H9 (cell line): ENCODE data around the gene ZNF664. TPM values are rescaled to one million over a fixed set of nuclear protein-coding genes. Genes with fewer than 3 reads are reported as not detected.
A peak's percentile ranks its signal among the peaks of the same experiment; 100 is the strongest.

Experiments
- DNase-seq: peaks from one replicate; pipeline ENCODE4 v3.0.0-alpha.2; 2017
- H2AFZ ChIP-seq: one replicate; pipeline ENCODE4 v1.6.1; 2013; ENCODE audit warnings: mild to moderate bottlenecking, low read length, control low read depth, moderate library complexity
- H2AK5ac ChIP-seq: 2 replicates; pipeline ENCODE4 v1.6.1; 2013; ENCODE audit warnings: low read length, control low read depth, mixed read lengths; ENCODE audit not compliant: insufficient read length
- H2BK120ac ChIP-seq: one replicate; pipeline ENCODE4 v1.6.1; 2013; ENCODE audit warnings: low read depth, mild to moderate bottlenecking, low read length, control low read depth, inconsistent platforms; ENCODE audit not compliant: poor library complexity, severe bottlenecking
- H2BK12ac ChIP-seq: 2 replicates; pipeline ENCODE4 v1.6.1; 2013; ENCODE audit warnings: low read length, control low read depth, mixed read lengths, low read depth; ENCODE audit not compliant: insufficient read length
- H2BK15ac ChIP-seq: 2 replicates; pipeline ENCODE4 v1.6.1; 2013; ENCODE audit warnings: low read depth, low read length, control low read depth
- H2BK20ac ChIP-seq: one replicate; pipeline ENCODE4 v1.6.1; 2013; ENCODE audit warnings: low read depth, mild to moderate bottlenecking, low read length, control low read depth, inconsistent platforms; ENCODE audit not compliant: poor library complexity, severe bottlenecking
- H2BK5ac ChIP-seq: 2 replicates; pipeline ENCODE4 v1.6.1; 2013; ENCODE audit warnings: low read length, control low read depth, mixed read lengths; ENCODE audit not compliant: insufficient read length
- H3K14ac ChIP-seq: 2 replicates; pipeline ENCODE4 v1.6.1; 2013; ENCODE audit warnings: low read length, control low read depth; ENCODE audit not compliant: insufficient read depth
- H3K18ac ChIP-seq: 2 replicates; pipeline ENCODE4 v1.6.1; 2013; ENCODE audit warnings: low read depth, mild to moderate bottlenecking, mixed read lengths, low read length, control low read depth; ENCODE audit not compliant: insufficient read length
- H3K23ac ChIP-seq: 2 replicates; pipeline ENCODE4 v1.6.1; 2013; ENCODE audit warnings: low read length, control low read depth, mixed read lengths, low read depth; ENCODE audit not compliant: insufficient read length
- H3K23me2 ChIP-seq: 2 replicates; pipeline ENCODE4 v1.6.1; 2013; ENCODE audit warnings: low read depth, mild to moderate bottlenecking, mixed read lengths, low read length, control low read depth; ENCODE audit not compliant: insufficient read length, poor library complexity, severe bottlenecking
- H3K27ac ChIP-seq: 2 replicates; pipeline ENCODE4 v1.5.1; 2013; ENCODE audit warnings: low read length, control low read depth, mixed read lengths, low read depth; ENCODE audit not compliant: insufficient read length
- H3K27me3 ChIP-seq: 2 replicates; pipeline ENCODE4 v1.6.1; 2013; ENCODE audit warnings: low read length, control low read depth, inconsistent platforms; ENCODE audit not compliant: insufficient read depth
- H3K4ac ChIP-seq: 2 replicates; pipeline ENCODE4 v1.6.1; 2013; ENCODE audit warnings: low read depth, mild to moderate bottlenecking, control low read depth, inconsistent platforms, low read length, moderate library complexity
- H3K4me1 ChIP-seq: 2 replicates; pipeline ENCODE4 v1.6.1; 2013; ENCODE audit warnings: low read length, control low read depth, inconsistent platforms; ENCODE audit not compliant: insufficient read depth
- H3K4me2 ChIP-seq: 2 replicates; pipeline ENCODE4 v1.6.1; 2013; ENCODE audit warnings: low read length, control low read depth, mixed read lengths; ENCODE audit not compliant: insufficient read length, insufficient read depth
- H3K56ac ChIP-seq: 2 replicates; pipeline ENCODE4 v1.6.1; 2013; ENCODE audit warnings: low read depth, mild to moderate bottlenecking, mixed read lengths, low read length, control low read depth; ENCODE audit not compliant: insufficient read length
- H3K79me1 ChIP-seq: 2 replicates; pipeline ENCODE4 v1.6.1; 2013; ENCODE audit warnings: low read depth, mild to moderate bottlenecking, moderate library complexity, low read length, control low read depth, inconsistent platforms; ENCODE audit not compliant: insufficient read depth, poor library complexity, severe bottlenecking
- H3K79me2 ChIP-seq: 2 replicates; pipeline ENCODE4 v1.6.1; 2013; ENCODE audit warnings: low read length, control low read depth, inconsistent platforms; ENCODE audit not compliant: insufficient read depth
- H3K9ac ChIP-seq: 2 replicates; pipeline ENCODE4 v1.6.1; 2013; ENCODE audit warnings: low read length, control low read depth, mixed read lengths; ENCODE audit not compliant: insufficient read length; ENCODE audit errors: extremely low read depth
- H3K9me3 ChIP-seq: one replicate; pipeline ENCODE4 v1.6.1; 2013; ENCODE audit warnings: low read depth, low read length, inconsistent platforms; ENCODE audit not compliant: control insufficient read depth
- H3T11ph ChIP-seq: one replicate; pipeline ENCODE4 v1.6.1; 2013; ENCODE audit warnings: mild to moderate bottlenecking, low read length, control low read depth, inconsistent platforms
- H4K20me1 ChIP-seq: one replicate; pipeline ENCODE4 v1.6.1; 2013; ENCODE audit not compliant: control insufficient read depth, insufficient read length, insufficient read depth
- H4K5ac ChIP-seq: 2 replicates; pipeline ENCODE4 v1.6.1; 2013; ENCODE audit warnings: low read depth, mild to moderate bottlenecking, mixed read lengths, low read length, control low read depth; ENCODE audit not compliant: insufficient read length
- H4K8ac ChIP-seq: replicated peaks from 2 replicates; pipeline ENCODE4 v1.6.1; 2013; ENCODE audit warnings: low read length, control low read depth, mixed read lengths, low read depth; ENCODE audit not compliant: insufficient read length
- H4K91ac ChIP-seq: 2 replicates; pipeline ENCODE4 v1.6.1; 2013; ENCODE audit warnings: low read depth, mild to moderate bottlenecking, moderate library complexity, mixed read lengths, low read length, control low read depth; ENCODE audit not compliant: insufficient read length
- H3K27ac Mint-ChIP-seq, 3 experiments: 2 replicates in 2 of 3; 3 replicates in 1 of 3; pipeline ENCODE4 v1.8.0; 2020 to 2021; ENCODE audit warnings: mixed read lengths in 3 of 3, mild to moderate bottlenecking in 1 of 3, moderate library complexity in 1 of 3
- H3K27me3 Mint-ChIP-seq: 2 replicates; pipeline ENCODE4 v1.8.0; 2021; ENCODE audit warnings: low read depth, mild to moderate bottlenecking, moderate library complexity, mixed read lengths
- H3K36me3 Mint-ChIP-seq, 3 experiments: 2 replicates in 2 of 3; 3 replicates in 1 of 3; pipeline ENCODE4 v1.8.0; 2020 to 2021; ENCODE audit warnings: low read depth in 3 of 3, mixed read lengths in 3 of 3; ENCODE audit not compliant: insufficient read depth in 1 of 3
- H3K4me1 Mint-ChIP-seq, 2 experiments: 2 replicates each; pipeline ENCODE4 v1.8.0; 2020; ENCODE audit warnings: mixed read lengths in 2 of 2
- H3K4me3 Mint-ChIP-seq, 2 experiments: 2 replicates in 1 of 2; 3 replicates in 1 of 2; pipeline ENCODE4 v1.8.0; 2020 to 2021; ENCODE audit warnings: mild to moderate bottlenecking in 2 of 2, mixed read lengths in 2 of 2, moderate library complexity in 1 of 2
- H3K9me3 Mint-ChIP-seq, 2 experiments: 2 replicates in 1 of 2; 3 replicates in 1 of 2; pipeline ENCODE4 v1.8.0; 2020; ENCODE audit warnings: mild to moderate bottlenecking in 2 of 2, mixed read lengths in 2 of 2, moderate library complexity in 1 of 2
- CTCF ChIP-seq: fragments of 200-600 bp; sonication (generic); conservative IDR thresholded peaks from 3 replicates; pipeline ENCODE4 v1.8.0; 2021; ENCODE audit warnings: antibody characterized with exemption, mild to moderate bottlenecking
- WGBS: extraction: QIAGEN DNeasy Blood & Tissue Kit; methylation state at CpG from one replicate; pipeline ENCODE4 v1.1.7; 2013; ENCODE audit warnings: missing lambda C conversion rate, low lambda C conversion rate, mixed read lengths; ENCODE audit not compliant: insufficient read length; ENCODE audit errors: extremely low coverage; 5-methylcytosine and 5-hydroxymethylcytosine counted together
- total RNA-seq: library from RNA; stranded (reverse); gene quantifications from 2 replicates; pipeline ENCODE4 v1.2.1, GENCODE V29; 2021

Gene ZNF664
- total RNA-seq, 1 experiment from 2014 or later, result 29.5 TPM

- Histone ChIP-seq H3K9me3 (no peaks in the 10 kb centered on the region), H3K4ac (no peak overlapping the region), H2AFZ (no peak overlapping the region), H2BK15ac (no peak overlapping the region), H3K4me2 (no peak overlapping the region), H3K23ac (no peak overlapping the region), H3K14ac (no peak overlapping the region), H2BK120ac (no peak overlapping the region), H2BK20ac (no peak overlapping the region), H3K79me2 (no peaks in the 10 kb centered on the region), H4K20me1 (no peaks in the 10 kb centered on the region), H2BK12ac (no peak overlapping the region), H4K5ac (no peak overlapping the region), H3K9ac (no peak overlapping the region), H3K27ac (no peak overlapping the region), H3K18ac (no peak overlapping the region), H3K56ac (no peak overlapping the region), H2AK5ac (no peak overlapping the region), H3K23me2 (no peaks in the 10 kb centered on the region), H4K8ac (no peak overlapping the region), H3K79me1 (no peaks in the 10 kb centered on the region), H3T11ph (no peak overlapping the region), H2BK5ac (no peak overlapping the region), H4K91ac (no peak overlapping the region), H3K4me1 (no peaks in the 10 kb centered on the region), H3K27me3 (no peaks in the 10 kb centered on the region)
- Mint-ChIP-seq H3K9me3 (peaks cover 7 to 8% of the 10 kb centered on the region in 2 experiments; a peak in 4 of 5 replicates), H3K4me1 (peaks cover 5 to 10% of the 10 kb centered on the region in 2 experiments), H3K27me3 (peaks cover 21% of the 10 kb centered on the region), H3K36me3 (peaks cover 0 to 5% (median 4%) of the 10 kb centered on the region in 3 experiments; a peak in 4 of 7 replicates), H3K27ac (no peak overlapping the region), H3K4me3 (no peak overlapping the region)
- peak; percentile 16 for DNase-seq
- no CpG with 5 or more reads among the region's 14 CpGs for WGBS
- TF ChIP-seq CTCF, result no peak
Measured at GRCh38 chr12:124026755-124027745, 54.0 kb downstream of the ZNF664 start.
